Activated naive CD8-positive, alpha-beta T cell treated with anti-CD3 and anti-CD28 coated beads, Interleukin-2, amount 50 U/mL, for 24 hours (primary cell): Measurements from ENCODE around the gene HIVEP3.
A peak's percentile ranks its signal among the peaks of the same experiment; 100 is the strongest.

Experiments
- ATAC-seq: fragments of 150-1000 bp; cut with Tn5 transposase; one replicate; pipeline ENCODE4 v1.10.0; 2021
- DNase-seq: peaks from one replicate; pipeline ENCODE4 v3.0.0; 2021
- H3K27ac Mint-ChIP-seq: one replicate; pipeline ENCODE4 v1.8.0; 2021; ENCODE audit warnings: mild to moderate bottlenecking, mixed read lengths
- H3K27me3 Mint-ChIP-seq: one replicate; pipeline ENCODE4 v1.8.0; 2021; ENCODE audit warnings: mixed read lengths
- H3K36me3 Mint-ChIP-seq: one replicate; pipeline ENCODE4 v1.8.0; 2021; ENCODE audit warnings: low read depth, mixed read lengths
- H3K4me1 Mint-ChIP-seq: one replicate; pipeline ENCODE4 v1.8.0; 2021; ENCODE audit warnings: mixed read lengths
- H3K4me3 Mint-ChIP-seq: one replicate; pipeline ENCODE4 v1.8.0; 2021; ENCODE audit warnings: mild to moderate bottlenecking, moderate library complexity, mixed read lengths
- H3K9me3 Mint-ChIP-seq: one replicate; pipeline ENCODE4 v1.8.0; 2021; ENCODE audit warnings: mixed read lengths

Gene HIVEP3

DNA sequence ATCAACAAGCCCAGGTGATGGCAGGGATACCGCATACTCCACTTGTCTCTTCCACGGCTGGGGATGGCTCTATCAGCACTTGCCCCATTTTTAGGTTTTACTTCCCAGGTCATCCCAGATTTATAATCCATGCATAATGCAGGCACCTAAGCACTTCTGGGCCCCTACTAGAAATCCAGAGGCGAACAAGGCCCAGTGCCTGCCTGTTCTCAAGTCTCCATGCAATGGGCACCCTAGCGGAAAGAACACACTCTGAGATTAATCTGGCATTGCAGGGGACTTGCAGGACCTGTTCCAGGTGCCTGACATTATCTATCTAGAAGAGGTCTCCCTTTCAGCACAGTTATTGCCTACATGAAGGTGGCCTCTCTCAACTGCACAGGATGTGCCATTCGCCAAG lies 39.8 kb downstream of the HIVEP3 start:
- Mint-ChIP-seq H3K36me3 (no peaks in the 10 kb centered on the region), H3K27ac (no peak overlapping the region), H3K9me3 (no peaks in the 10 kb centered on the region), H3K27me3 (no peaks in the 10 kb centered on the region), H3K4me1 (peaks cover 28% of the 10 kb centered on the region), H3K4me3 (no peak overlapping the region)
- no peak for DNase-seq
- no peak for ATAC-seq

DNA sequence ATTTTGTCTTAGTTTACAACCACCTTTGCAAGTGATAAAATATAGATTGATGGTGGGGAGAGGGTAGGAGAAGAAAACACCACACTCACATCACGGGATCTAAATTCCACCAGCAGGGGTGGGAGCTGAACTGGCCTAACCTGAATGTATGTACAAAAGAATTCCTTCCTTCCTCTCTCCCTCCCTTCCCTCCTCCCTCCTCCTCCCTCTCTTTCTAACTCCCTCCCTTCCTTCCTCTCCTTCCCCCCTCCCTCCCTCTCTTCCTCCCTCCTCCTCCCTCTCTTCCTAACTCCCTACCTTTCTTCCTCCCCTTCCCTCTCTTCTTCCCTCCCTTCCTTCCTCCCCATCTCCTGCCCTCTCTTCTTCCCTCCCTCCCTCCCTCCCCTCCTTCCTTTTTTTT lies 40.2 kb downstream of the HIVEP3 start:
- H3K4me1 Mint-ChIP-seq: peaks cover 28% of the 10 kb centered on the region
- H3K9me3 Mint-ChIP-seq: no peaks in the 10 kb centered on the region
- H3K27me3 Mint-ChIP-seq: no peaks in the 10 kb centered on the region
- no peaks in the 10 kb centered on the region for H3K36me3 Mint-ChIP-seq
- DNase-seq (no peak), ATAC-seq (no peak)
- no peak overlapping the region for H3K27ac Mint-ChIP-seq
- no peak overlapping the region for H3K4me3 Mint-ChIP-seq

GRCh38 chr1:41876576-41877445 lies 41.9 kb downstream of the HIVEP3 start:
- ATAC-seq (peak; percentile 55), DNase-seq (no peak)
- Mint-ChIP-seq H3K27me3 (no peaks in the 10 kb centered on the region), H3K27ac (no peak overlapping the region), H3K4me3 (no peak overlapping the region), H3K36me3 (no peaks in the 10 kb centered on the region), H3K4me1 (peaks cover 22% of the 10 kb centered on the region), H3K9me3 (no peaks in the 10 kb centered on the region)

- H3K4me1 Mint-ChIP-seq: peaks cover 28% of the 10 kb centered on the region
- no peaks in the 10 kb centered on the region for H3K9me3 Mint-ChIP-seq
- H3K4me3 Mint-ChIP-seq: no peak overlapping the region
- H3K36me3 Mint-ChIP-seq: no peaks in the 10 kb centered on the region
- H3K27ac Mint-ChIP-seq: no peak overlapping the region
- H3K27me3 Mint-ChIP-seq: no peaks in the 10 kb centered on the region
- ATAC-seq (no peak), DNase-seq (no peak)
These were observed 43.2 kb downstream of the HIVEP3 start for GRCh38 chr1:41875487-41875886.

DNA sequence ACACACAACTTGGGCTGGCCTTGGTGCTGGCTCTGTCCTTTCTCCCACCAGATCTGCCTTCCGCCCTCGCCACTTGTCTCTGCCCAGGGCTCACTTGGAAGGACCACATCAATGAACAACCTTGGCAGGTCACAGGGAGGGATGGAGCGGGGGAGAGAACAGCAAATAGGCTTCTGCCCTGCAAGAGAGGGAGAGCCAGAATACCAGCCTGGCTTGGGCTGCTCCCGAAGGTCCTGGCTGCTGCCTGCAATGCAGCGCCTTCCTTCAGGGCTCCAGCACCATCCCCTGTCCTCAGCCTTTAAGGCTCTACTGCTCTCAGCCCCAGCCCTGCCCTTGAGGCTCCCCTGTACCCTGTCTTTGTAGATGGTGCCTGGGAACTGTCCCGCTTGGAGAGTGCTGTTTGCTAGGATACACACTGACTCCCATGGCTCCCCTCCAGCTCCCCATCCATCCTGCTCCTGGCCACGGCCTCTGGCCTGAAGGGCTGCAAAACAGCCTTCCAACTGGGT lies 43.8 kb downstream of the HIVEP3 start:
- no peaks in the 10 kb centered on the region for H3K36me3 Mint-ChIP-seq
- no peak for ATAC-seq
- no peak overlapping the region for H3K4me3 Mint-ChIP-seq
- H3K9me3 Mint-ChIP-seq: no peaks in the 10 kb centered on the region
- DNase-seq: no peak
- H3K27ac Mint-ChIP-seq: no peak overlapping the region
- peaks cover 33% of the 10 kb centered on the region for H3K4me1 Mint-ChIP-seq
- no peaks in the 10 kb centered on the region for H3K27me3 Mint-ChIP-seq

DNA sequence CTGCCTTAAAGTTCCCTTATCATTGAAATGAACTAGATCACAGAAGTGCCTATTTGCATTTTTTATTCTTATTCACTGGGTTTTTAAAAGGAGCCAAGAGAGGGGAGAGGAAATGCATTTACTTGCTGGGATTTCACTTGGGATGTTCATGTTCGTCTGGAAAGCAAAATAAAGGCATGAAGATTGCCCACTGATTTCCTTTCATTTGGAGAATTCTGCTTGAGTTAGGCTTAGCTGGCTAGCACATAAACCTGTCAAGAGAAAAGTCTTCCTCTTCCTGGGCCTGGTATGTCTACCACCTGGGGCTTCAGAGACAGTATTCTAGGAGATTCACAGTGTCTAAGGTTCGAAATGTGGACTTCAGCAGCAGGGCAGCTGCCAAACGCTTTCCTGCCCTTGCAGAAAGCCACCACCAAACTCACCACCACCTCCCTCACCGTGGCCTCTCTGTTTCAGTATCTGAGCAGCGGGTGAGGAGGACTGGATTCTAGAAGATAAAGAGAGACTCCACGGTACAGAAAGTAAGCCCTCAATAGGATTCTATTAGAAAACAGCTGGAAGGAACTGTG lies 44.5 kb downstream of the HIVEP3 start:
- no peak for ATAC-seq
- H3K4me3 Mint-ChIP-seq: no peak overlapping the region
- no peak overlapping the region for H3K27ac Mint-ChIP-seq
- H3K4me1 Mint-ChIP-seq: peaks cover 38% of the 10 kb centered on the region
- no peak for DNase-seq
- no peaks in the 10 kb centered on the region for H3K36me3 Mint-ChIP-seq
- H3K9me3 Mint-ChIP-seq: no peaks in the 10 kb centered on the region
- no peaks in the 10 kb centered on the region for H3K27me3 Mint-ChIP-seq

DNA sequence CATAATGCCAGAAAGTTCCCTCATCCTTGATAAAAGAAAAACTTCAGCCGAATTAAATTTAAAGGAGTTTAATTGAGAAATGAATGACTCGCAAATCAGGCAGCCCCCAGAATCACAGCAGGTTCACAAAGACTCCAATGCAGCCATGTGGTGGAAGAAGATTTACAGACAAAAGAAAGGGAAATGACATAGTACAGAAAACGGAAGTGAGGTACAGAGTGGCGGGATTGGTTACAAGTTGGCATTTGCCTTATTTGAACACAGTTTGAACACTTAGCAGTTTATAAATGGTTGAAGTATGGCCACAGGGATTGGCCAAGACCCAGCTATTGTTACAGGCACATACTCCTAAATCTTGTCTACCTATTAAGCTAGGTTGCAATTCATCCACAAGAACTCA lies 46.6 kb downstream of the HIVEP3 start:
- Mint-ChIP-seq H3K4me3 (no peak overlapping the region), H3K4me1 (peaks cover 50% of the 10 kb centered on the region), H3K27me3 (no peaks in the 10 kb centered on the region), H3K27ac (no peak overlapping the region), H3K36me3 (no peaks in the 10 kb centered on the region), H3K9me3 (no peaks in the 10 kb centered on the region)
- no peak for DNase-seq
- no peak for ATAC-seq

DNA sequence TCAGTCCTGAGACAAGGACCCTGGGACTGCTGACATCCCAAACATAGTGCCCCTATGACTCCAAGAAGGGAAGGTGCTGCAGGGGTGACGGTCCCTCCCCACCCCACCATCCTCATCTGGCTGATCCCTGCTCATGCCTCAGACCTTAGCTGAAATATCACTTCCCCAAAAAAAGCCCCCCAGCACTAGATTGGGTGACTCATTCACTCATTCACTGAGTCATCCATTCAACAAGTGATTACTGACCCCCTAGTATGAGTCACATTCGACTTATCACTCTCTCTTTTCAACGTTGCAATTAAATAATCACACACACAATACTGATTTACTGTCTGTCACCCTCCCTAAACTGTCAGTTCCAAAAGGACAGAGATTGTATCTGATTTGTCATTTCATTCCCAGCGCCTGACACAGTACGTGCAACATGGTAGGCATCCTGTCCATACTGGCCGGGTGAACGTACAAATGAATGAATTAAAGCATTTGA lies 48.6 kb downstream of the HIVEP3 start:
- Mint-ChIP-seq H3K4me1 (peaks cover 42% of the 10 kb centered on the region), H3K27ac (no peak overlapping the region), H3K9me3 (no peaks in the 10 kb centered on the region), H3K27me3 (no peaks in the 10 kb centered on the region), H3K36me3 (no peaks in the 10 kb centered on the region), H3K4me3 (no peak overlapping the region)
- DNase-seq (no peak), ATAC-seq (peak; percentile 63)

DNA sequence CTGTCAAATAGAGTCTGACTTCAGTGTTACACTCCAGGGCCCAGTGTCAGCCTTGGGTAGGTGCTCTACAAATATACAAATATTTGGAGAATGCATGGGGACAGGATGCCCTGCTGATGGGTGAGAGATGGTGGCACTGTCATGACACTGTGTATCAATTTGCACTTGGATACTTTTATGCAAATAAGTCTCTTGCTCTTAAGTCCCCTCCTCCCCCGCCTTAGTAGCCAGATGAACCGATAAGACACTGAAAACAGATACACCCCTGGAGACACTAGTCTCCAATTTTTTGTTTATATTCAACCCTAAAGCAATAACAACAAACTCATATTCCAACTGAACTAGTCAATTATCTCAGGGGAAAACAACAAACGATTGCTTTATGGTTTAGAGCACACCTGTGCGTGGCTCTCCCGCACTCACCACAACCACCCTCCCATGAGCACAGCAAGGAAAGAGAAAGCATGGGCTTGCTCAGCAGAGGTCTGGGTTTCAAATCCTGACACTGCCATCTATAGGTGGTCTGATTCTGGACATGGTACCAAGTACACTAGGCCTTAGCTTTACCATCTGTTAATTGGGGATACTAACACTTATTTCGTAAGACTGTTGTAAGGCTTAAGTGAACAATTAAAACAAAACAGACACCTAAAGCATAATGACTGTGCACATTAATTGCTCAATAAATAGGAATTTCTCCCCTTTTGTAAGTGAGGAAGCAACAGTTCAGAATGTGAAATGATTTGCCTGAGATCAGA lies 50.3 kb downstream of the HIVEP3 start:
- H3K27me3 Mint-ChIP-seq: no peaks in the 10 kb centered on the region
- ATAC-seq: peak; percentile 85
- H3K4me1 Mint-ChIP-seq: peaks cover 40% of the 10 kb centered on the region
- H3K9me3 Mint-ChIP-seq: no peaks in the 10 kb centered on the region
- H3K27ac Mint-ChIP-seq: no peak overlapping the region
- no peaks in the 10 kb centered on the region for H3K36me3 Mint-ChIP-seq
- H3K4me3 Mint-ChIP-seq: no peak overlapping the region
- DNase-seq: no peak

DNA sequence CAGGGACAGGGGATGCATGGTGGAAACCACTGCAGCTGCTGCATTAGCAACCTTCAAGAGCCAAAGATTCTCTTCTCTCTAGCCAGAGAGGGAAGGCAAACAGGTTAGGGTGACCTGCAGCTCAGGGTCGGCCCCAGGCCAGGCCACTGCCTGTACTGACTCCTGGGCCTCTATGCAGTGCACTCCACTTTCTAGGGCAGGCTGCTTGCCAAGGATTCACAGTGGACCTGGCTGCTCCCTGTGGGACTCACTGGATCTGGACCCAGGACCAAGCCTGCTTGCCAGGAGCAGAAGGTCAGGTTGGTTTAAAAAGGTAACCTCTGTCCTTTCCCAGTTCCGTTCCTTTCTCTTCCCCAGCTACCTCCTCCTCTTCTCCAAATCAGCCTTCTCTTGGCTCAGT lies 52.4 kb downstream of the HIVEP3 start:
- no peak overlapping the region for H3K4me3 Mint-ChIP-seq
- H3K36me3 Mint-ChIP-seq: no peaks in the 10 kb centered on the region
- no peaks in the 10 kb centered on the region for H3K27me3 Mint-ChIP-seq
- no peak overlapping the region for H3K27ac Mint-ChIP-seq
- H3K9me3 Mint-ChIP-seq: no peaks in the 10 kb centered on the region
- DNase-seq: no peak
- H3K4me1 Mint-ChIP-seq: peaks cover 57% of the 10 kb centered on the region
- ATAC-seq: no peak

- no peaks in the 10 kb centered on the region for H3K27me3 Mint-ChIP-seq
- peaks cover 60% of the 10 kb centered on the region for H3K4me1 Mint-ChIP-seq
- no peaks in the 10 kb centered on the region for H3K36me3 Mint-ChIP-seq
- DNase-seq (no peak), ATAC-seq (no peak)
- H3K9me3 Mint-ChIP-seq: no peaks in the 10 kb centered on the region
- no peak overlapping the region for H3K27ac Mint-ChIP-seq
- no peak overlapping the region for H3K4me3 Mint-ChIP-seq
These were observed 54.2 kb downstream of the HIVEP3 start for GRCh38 chr1:41864471-41865040.

DNA sequence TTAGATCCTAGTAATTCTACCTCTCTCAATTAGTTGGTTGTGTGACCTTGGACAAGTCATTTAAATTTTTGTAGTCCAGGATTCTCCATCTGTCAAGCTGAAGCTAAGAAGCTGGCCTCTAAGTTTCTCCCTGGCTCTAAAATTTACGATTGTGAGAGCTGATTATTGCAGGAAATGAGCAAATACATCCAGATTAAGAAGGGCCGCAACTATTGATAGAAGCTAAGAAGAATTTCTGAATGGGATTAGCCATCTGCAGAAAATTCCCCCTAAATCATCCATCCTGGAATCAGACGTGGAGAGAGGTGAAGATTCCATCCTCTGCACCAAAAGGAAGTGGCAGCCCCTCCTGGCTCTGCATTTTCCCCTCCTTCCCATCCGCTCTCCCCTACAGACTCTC lies 55.0 kb downstream of the HIVEP3 start:
- ATAC-seq: no peak
- no peaks in the 10 kb centered on the region for H3K27me3 Mint-ChIP-seq
- peaks cover 55% of the 10 kb centered on the region for H3K4me1 Mint-ChIP-seq
- H3K27ac Mint-ChIP-seq: no peak overlapping the region
- no peaks in the 10 kb centered on the region for H3K9me3 Mint-ChIP-seq
- H3K36me3 Mint-ChIP-seq: no peaks in the 10 kb centered on the region
- no peak overlapping the region for H3K4me3 Mint-ChIP-seq
- no peak for DNase-seq

DNA sequence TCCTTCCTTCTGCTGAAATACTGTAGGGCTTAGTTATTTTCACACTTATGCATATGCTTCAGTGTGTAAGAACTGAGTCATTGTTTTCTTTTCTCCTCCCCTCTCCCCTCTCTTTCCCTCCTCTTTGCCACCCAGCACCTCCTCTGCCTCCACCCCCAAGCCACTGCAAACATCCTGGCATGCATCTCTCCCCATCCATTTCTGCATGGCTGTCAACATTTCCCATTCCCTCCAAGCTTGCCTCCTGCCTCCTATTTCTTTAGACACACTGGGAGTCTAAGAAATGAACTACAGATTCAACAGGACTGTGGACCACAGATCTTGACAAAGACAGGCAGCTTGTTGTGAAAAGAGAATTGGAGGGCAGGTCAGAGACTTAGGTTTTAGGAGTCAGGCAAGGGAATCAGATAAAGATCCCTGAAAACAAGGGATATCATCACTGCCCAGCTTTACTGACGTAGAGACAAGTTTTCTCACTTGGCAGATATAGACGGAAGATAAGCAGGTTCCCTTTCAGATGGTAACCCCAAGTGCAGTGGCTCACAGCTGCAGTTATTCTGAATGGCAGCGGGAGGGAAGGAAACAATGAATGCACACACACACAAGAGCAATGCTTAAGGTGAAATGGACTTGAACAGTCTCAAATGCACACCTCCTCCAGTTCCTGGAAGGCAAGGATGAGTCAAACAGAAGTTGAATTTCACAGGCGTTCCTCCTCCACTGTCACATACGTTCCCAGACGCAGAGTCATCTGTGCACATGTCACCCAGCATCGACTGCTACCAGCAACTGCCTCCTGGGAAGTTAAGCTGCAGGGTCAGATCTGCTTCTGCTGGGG lies 56.1 kb downstream of the HIVEP3 start:
- ATAC-seq (peak; percentile 96), DNase-seq (peak; percentile 59)
- Mint-ChIP-seq H3K27ac (peak overlapping the region; percentile 81), H3K4me3 (peak overlapping the region; percentile 4), H3K9me3 (no peaks in the 10 kb centered on the region), H3K27me3 (no peaks in the 10 kb centered on the region), H3K36me3 (no peaks in the 10 kb centered on the region), H3K4me1 (peaks cover 44% of the 10 kb centered on the region)
